H1 (cell line): ENCODE measurements around the gene DNAJC19. TPM values are rescaled to one million over a fixed set of nuclear protein-coding genes. Genes with fewer than 3 reads are reported as not detected.

Experiments
- CTCF ChIA-PET: fragments of 300-600 bp; sonication (Branson Sonifier 250); formaldehyde crosslinking; loops from one replicate; lab custom pipeline; 2021; ENCODE audit not compliant: partially characterized antibody; lab: Charles Lee
- POLR2A ChIA-PET: fragments of 300-600 bp; sonication (Branson Sonifier 250); formaldehyde crosslinking; loops from one replicate; lab custom pipeline; 2021; ENCODE audit warnings: inconsistent platforms; ENCODE audit not compliant: partially characterized antibody; lab: Charles Lee
- DNase-seq, 2 experiments: peaks; one replicate each; pipeline versions ENCODE4 v3.0.0 to v3.0.0-alpha.2; 2010 to 2022; ENCODE audit warnings: low spot score in 2 of 2, low read depth in 1 of 2, mixed read lengths in 1 of 2
- FAIRE-seq: peaks from 2 replicates; lab custom pipeline; 2011; peaks lifted over from hg19 to GRCh38; lab: Jason Lieb, UNC
- H2AFZ ChIP-seq: 2 replicates; pipeline ENCODE4 v1.8.1; 2012; ENCODE audit warnings: low read length, inconsistent platforms
- H2AK5ac ChIP-seq: 2 replicates; pipeline ENCODE4 v1.6.1; 2013; ENCODE audit warnings: low read depth, low read length
- H2BK120ac ChIP-seq: replicated peaks from 2 replicates; pipeline ENCODE3; 2013; ENCODE audit warnings: low read depth, low read length, inconsistent platforms
- H2BK12ac ChIP-seq: 2 replicates; pipeline ENCODE4 v1.6.1; 2013; ENCODE audit warnings: low read depth, low read length
- H2BK15ac ChIP-seq: 2 replicates; pipeline ENCODE4 v1.6.1; 2013; ENCODE audit warnings: low read length
- H2BK20ac ChIP-seq: 2 replicates; pipeline ENCODE4 v1.6.1; 2013; ENCODE audit warnings: low read length
- H2BK5ac ChIP-seq: 2 replicates; pipeline ENCODE4 v1.6.1; 2013; ENCODE audit warnings: low read depth, low read length
- H3K14ac ChIP-seq: 2 replicates; pipeline ENCODE4 v1.6.1; 2013; ENCODE audit warnings: inconsistent platforms; ENCODE audit not compliant: insufficient read length
- H3K18ac ChIP-seq: 2 replicates; pipeline ENCODE4 v1.6.1; 2013; ENCODE audit warnings: low read length; ENCODE audit errors: extremely low read depth
- H3K23ac ChIP-seq: 2 replicates; pipeline ENCODE4 v1.6.1; 2013; ENCODE audit warnings: inconsistent platforms; ENCODE audit not compliant: insufficient read length
- H3K23me2 ChIP-seq: 2 replicates; pipeline ENCODE4 v1.6.1; 2013; ENCODE audit warnings: low read depth, low read length
- H3K27ac ChIP-seq: 2 replicates; pipeline ENCODE4 v1.6.1; 2011; ENCODE audit warnings: low read depth, low read length, inconsistent platforms
- H3K27me3 ChIP-seq, 4 experiments: replicated peaks in 1 of 4; 1 replicate in 1 of 4; 2 replicates in 3 of 4; pipeline versions ENCODE4 v1.6.1 to v1.8.1; 2011 to 2013; ENCODE audit warnings: low read length in 3 of 4, mild to moderate bottlenecking in 3 of 4, inconsistent platforms in 2 of 4, mixed read lengths in 2 of 4, moderate library complexity in 1 of 4; ENCODE audit not compliant: control insufficient read depth in 3 of 4, insufficient read depth in 3 of 4; ENCODE audit errors: extremely low read depth in 1 of 4
- H3K36me3 ChIP-seq, 4 experiments: 2 replicates each; pipeline versions ENCODE4 v1.6.1 to v1.8.1; 2011 to 2013; ENCODE audit warnings: mild to moderate bottlenecking in 4 of 4, low read length in 3 of 4, moderate library complexity in 2 of 4, control low read depth in 1 of 4, inconsistent platforms in 1 of 4; ENCODE audit not compliant: insufficient read depth in 4 of 4, control insufficient read depth in 2 of 4
- H3K4ac ChIP-seq: replicated peaks from 2 replicates; pipeline ENCODE3; 2013; ENCODE audit warnings: low read length, low read depth, mixed read lengths, inconsistent platforms; ENCODE audit not compliant: insufficient read length
- H3K4me1 ChIP-seq, 4 experiments: replicated peaks in 1 of 4; 1 replicate in 1 of 4; 2 replicates in 3 of 4; pipeline versions ENCODE4 v1.6.1 to v1.8.1; 2011 to 2013; ENCODE audit warnings: low read length in 3 of 4, inconsistent platforms in 2 of 4, mixed read lengths in 1 of 4; ENCODE audit not compliant: insufficient read depth in 4 of 4, control insufficient read depth in 3 of 4
- H3K4me2 ChIP-seq, 2 experiments: 2 replicates each; pipeline versions ENCODE4 v1.6.1 to v1.8.1; 2011 to 2013; ENCODE audit warnings: low read depth in 2 of 2, low read length in 2 of 2, control low read depth in 1 of 2, inconsistent platforms in 1 of 2, mild to moderate bottlenecking in 1 of 2; ENCODE audit not compliant: insufficient read depth in 1 of 2
- H3K4me3 ChIP-seq, 4 experiments: fragments of 200-600, 300-600 bp in 1 of 4; sonication (generic), shearing (Covaris generic), sonication (Bioruptor Twin) in 1 of 4; 2 replicates each; pipeline versions ENCODE4 v1.5.1 to v1.8.1; 2011 to 2016; ENCODE audit warnings: low read length in 4 of 4, low read depth in 3 of 4, control low read depth in 2 of 4, inconsistent platforms in 2 of 4, mild to moderate bottlenecking in 2 of 4, mixed read lengths in 1 of 4, moderate library complexity in 1 of 4; ENCODE audit not compliant: insufficient read depth in 2 of 4; ENCODE audit errors: extremely low read depth in 1 of 4
- H3K56ac ChIP-seq: replicated peaks from 2 replicates; pipeline ENCODE3; 2013; ENCODE audit warnings: low read depth, mild to moderate bottlenecking, mixed read lengths, low read length, inconsistent platforms; ENCODE audit not compliant: insufficient read length
- H3K79me1 ChIP-seq: 2 replicates; pipeline ENCODE4 v1.6.1; 2013; ENCODE audit warnings: low read depth, low read length, control low read depth
- H3K79me2 ChIP-seq, 2 experiments: 2 replicates each; pipeline versions ENCODE4 v1.6.1 to v1.8.1; 2012 to 2013; ENCODE audit warnings: low read length in 2 of 2, mild to moderate bottlenecking in 2 of 2, inconsistent platforms in 1 of 2; ENCODE audit not compliant: insufficient read depth in 2 of 2, control insufficient read depth in 1 of 2
- H3K9ac ChIP-seq, 4 experiments: replicated peaks in 1 of 4; 1 replicate in 1 of 4; 2 replicates in 3 of 4; pipeline versions ENCODE4 v1.6.1 to v1.8.1; 2011 to 2013; ENCODE audit warnings: low read depth in 3 of 4, low read length in 3 of 4, control low read depth in 2 of 4, mild to moderate bottlenecking in 2 of 4, moderate library complexity in 2 of 4, inconsistent platforms in 1 of 4; ENCODE audit errors: extremely low read depth in 1 of 4
- H3K9me3 ChIP-seq, 2 experiments: 2 replicates each; pipeline versions ENCODE4 v1.6.1 to v1.8.1; 2012 to 2013; ENCODE audit warnings: mild to moderate bottlenecking in 2 of 2, moderate library complexity in 2 of 2, control low read depth in 1 of 2, inconsistent platforms in 1 of 2, low read depth in 1 of 2, low read length in 1 of 2, mixed read lengths in 1 of 2; ENCODE audit not compliant: insufficient read depth in 2 of 2
- H4K20me1 ChIP-seq, 2 experiments: replicated peaks in 1 of 2; 2 replicates each; pipeline versions ENCODE3 to v1.8.1; 2011 to 2013; ENCODE audit warnings: inconsistent platforms in 2 of 2, low read length in 2 of 2, mild to moderate bottlenecking in 1 of 2; ENCODE audit not compliant: insufficient read depth in 2 of 2, control insufficient read depth in 1 of 2
- H4K5ac ChIP-seq: 2 replicates; pipeline ENCODE4 v1.6.1; 2013; ENCODE audit warnings: low read length, low read depth, mixed read lengths, inconsistent platforms; ENCODE audit not compliant: insufficient read length
- H4K8ac ChIP-seq: 2 replicates; pipeline ENCODE4 v1.8.0; 2013; ENCODE audit warnings: mild to moderate bottlenecking, moderate library complexity, low read length, inconsistent platforms; ENCODE audit not compliant: insufficient read depth; ENCODE audit errors: extremely low read depth
- H4K91ac ChIP-seq: replicated peaks from 2 replicates; pipeline ENCODE3; 2013; ENCODE audit warnings: low read length, mixed read lengths, inconsistent platforms; ENCODE audit not compliant: insufficient read length
- ASH2L ChIP-seq: fragments of 200-600, 300-600 bp; sonication (generic); IDR thresholded peaks from one replicate; pipeline ENCODE4 v1.7.1; 2017; ENCODE audit warnings: low read length
- BCL11A ChIP-seq, 2 experiments: IDR thresholded peaks; one replicate each; pipeline ENCODE4 v1.6.1; 2011; ENCODE audit warnings: low read depth in 2 of 2, low read length in 2 of 2, mild to moderate bottlenecking in 2 of 2
- CREB1 ChIP-seq: IDR thresholded peaks from 2 replicates; pipeline ENCODE4 v1.6.1; 2012; ENCODE audit warnings: inconsistent platforms
- E2F6 ChIP-seq: IDR thresholded peaks from 2 replicates; pipeline ENCODE4 v1.6.1; 2012; ENCODE audit warnings: inconsistent platforms
- EP300 ChIP-seq, 2 experiments: IDR thresholded peaks; 1 replicate in 1 of 2; 2 replicates in 1 of 2; pipeline ENCODE4 v1.6.1; 2011 to 2012; ENCODE audit warnings: low read depth in 2 of 2, low read length in 2 of 2, mild to moderate bottlenecking in 2 of 2, borderline replicate concordance in 1 of 2, inconsistent platforms in 1 of 2, moderate library complexity in 1 of 2
- NANOG ChIP-seq: IDR thresholded peaks from 2 replicates; pipeline ENCODE4 v1.6.1; 2011; ENCODE audit warnings: low read length, low read depth, mild to moderate bottlenecking, inconsistent platforms; ENCODE audit not compliant: insufficient read depth, poor library complexity, severe bottlenecking
- NRF1 ChIP-seq: IDR thresholded peaks from 2 replicates; pipeline ENCODE4 v1.6.1; 2011; ENCODE audit warnings: mild to moderate bottlenecking, low read depth, low read length, improper control_type of control experiment
- TAF7 ChIP-seq: optimal IDR thresholded peaks from 2 replicates; pipeline ENCODE3; 2011; ENCODE audit warnings: low read depth, mild to moderate bottlenecking, inconsistent platforms, low read length, moderate library complexity, borderline replicate concordance
- YY1 ChIP-seq: IDR thresholded peaks from 2 replicates; pipeline ENCODE4 v1.6.1; 2011; ENCODE audit warnings: low read depth, mild to moderate bottlenecking, low read length
- WGBS, 2 experiments: shearing (Covaris generic) in 1 of 2; methylation state at CpG; one replicate each; pipeline versions ENCODE4 v1.1.6 to v1.1.7; 2013 to 2015; ENCODE audit warnings: low lambda C conversion rate in 2 of 2, mixed read lengths in 2 of 2, inconsistent platforms in 1 of 2, low coverage in 1 of 2, missing lambda C conversion rate in 1 of 2; ENCODE audit not compliant: insufficient replicate concordance in 2 of 2, insufficient coverage in 1 of 2, insufficient read length in 1 of 2; ENCODE audit errors: extremely low coverage in 1 of 2, missing lambda C conversion rate in 1 of 2; 5-methylcytosine and 5-hydroxymethylcytosine counted together
- polyA plus RNA-seq, 7 experiments: library from polyadenylated mRNA; depleted of rRNA in 3 of 7; stranded (reverse) in 5 of 7; unstranded in 2 of 7; fragments of >200 nt in 5 of 7; fragments of 200-250 nt in 2 of 7; gene quantifications; 1 replicate in 5 of 7; 2 replicates in 1 of 7; 4 replicates in 1 of 7; pipeline versions ENCODE4 v1.2.1 to v1.2.3, GENCODE V29; 2011 to 2013; ENCODE audit warnings: missing spikeins in 2 of 7, mixed read lengths in 2 of 7
- total RNA-seq: library from RNA; stranded (reverse); fragmentation: NEBNext Ultra II Directional; extraction: Animal tissue kit (Norgen Biotek cat#: 25700); gene quantifications from 2 replicates; pipeline ENCODE4 v1.2.1, GENCODE V29; 2021
- TF ChIP-seq, protein P1 (sequence below): IDR thresholded peaks from 2 replicates; pipeline ENCODE4 v1.6.1; 2011; ENCODE audit warnings: low read length, improper control_type of control experiment

DNAJC19 gene
- total and polyA plus RNA-seq, 2 of the 8 experiments (the other 6 are each of a cell fraction or from before 2014, with no cell fraction given), result 62.4 to 90.9 TPM

DNA sequence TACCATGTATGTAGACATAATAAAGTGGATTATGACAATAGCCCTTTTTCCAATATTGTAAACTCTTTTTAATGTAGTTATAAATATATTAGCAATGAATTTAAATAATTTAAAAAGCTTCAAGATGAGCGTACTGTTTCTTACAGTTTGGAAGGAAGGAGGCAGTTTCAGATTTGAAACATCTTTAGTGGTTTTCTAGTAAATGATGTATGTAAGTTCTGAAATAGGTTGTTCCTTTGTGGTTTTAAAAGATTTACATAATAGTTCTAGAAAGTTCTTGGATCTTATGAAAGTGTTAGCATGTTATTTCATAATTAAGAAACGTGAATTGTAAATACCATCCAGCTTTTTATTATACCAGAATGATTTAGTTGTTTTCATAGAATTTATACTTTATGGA, 16.0 kb downstream of the DNAJC19 start:
- H3K27ac ChIP-seq, result no peak overlapping the region
- CTCF ChIA-PET, result interaction anchor here (1.4 kb wide), 1 partner anchor 170 kb away, joined by 3 read pairs; no protein-coding TSS in a partner anchor
- FAIRE-seq, result no peak

More for the DNA sequence above, 16.0 kb downstream of the DNAJC19 start:
- Histone ChIP-seq H3K4me1 (no peaks in the 10 kb centered on the region), H3K14ac (no peak overlapping the region), H3K4me2 (no peak overlapping the region), H2BK12ac (no peak overlapping the region), H3K4ac (no peak overlapping the region), H3K4me3 (no peak overlapping the region), H3K56ac (no peak overlapping the region), H3K9ac (no peak overlapping the region), H4K20me1 (peaks cover 0 to 2% of the 10 kb centered on the region in 2 experiments), H2BK5ac (no peak overlapping the region), H4K91ac (no peak overlapping the region), H3K79me1 (no peaks in the 10 kb centered on the region), H3K23ac (no peak overlapping the region), H2BK120ac (no peak overlapping the region), H3K36me3 (peaks cover 2 to 96% (median 31%) of the 10 kb centered on the region in 4 experiments), H3K79me2 (no peaks in the 10 kb centered on the region), H2BK20ac (no peak overlapping the region), H4K8ac (no peak overlapping the region), H2BK15ac (no peak overlapping the region), H3K27me3 (no peaks in the 10 kb centered on the region), H2AFZ (no peak overlapping the region), H3K18ac (no peak overlapping the region), H3K23me2 (no peaks in the 10 kb centered on the region), H2AK5ac (no peak overlapping the region), H3K9me3 (no peaks in the 10 kb centered on the region), H4K5ac (no peak overlapping the region)
- WGBS, 2 experiments, result 92% methylated on average over 2 of the region's 2 CpGs; no CpG with 5 or more reads in 1 of the 2 experiments
- DNase-seq, result no peak
- no peak for TF ChIP-seq BCL11A (IDR thresholded peaks at IDR 0.05; ENCODE audit: low read depth in 2 of 2, low read length in 2 of 2)
- TF ChIP-seq NRF1, result no peak
- no peak for TF ChIP-seq TAF7
- no peak for TF ChIP-seq CREB1
- no peak for TF ChIP-seq YY1
- no peak for TF ChIP-seq NANOG
- no peak for TF ChIP-seq ASH2L
- TF ChIP-seq, protein P1, sequence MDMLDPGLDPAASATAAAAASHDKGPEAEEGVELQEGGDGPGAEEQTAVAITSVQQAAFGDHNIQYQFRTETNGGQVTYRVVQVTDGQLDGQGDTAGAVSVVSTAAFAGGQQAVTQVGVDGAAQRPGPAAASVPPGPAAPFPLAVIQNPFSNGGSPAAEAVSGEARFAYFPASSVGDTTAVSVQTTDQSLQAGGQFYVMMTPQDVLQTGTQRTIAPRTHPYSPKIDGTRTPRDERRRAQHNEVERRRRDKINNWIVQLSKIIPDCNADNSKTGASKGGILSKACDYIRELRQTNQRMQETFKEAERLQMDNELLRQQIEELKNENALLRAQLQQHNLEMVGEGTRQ, result no peak
- TF ChIP-seq EP300 (IDR thresholded peaks at IDR 0.05; ENCODE audit: borderline replicate concordance in 1 of 2, low read depth in 2 of 2, low read length in 2 of 2), result no peak
- TF ChIP-seq E2F6, result no peak
- POLR2A ChIA-PET, result interaction anchor here (1.4 kb wide), 1 partner anchor 16 kb away, joined by 4 read pairs; the partner anchor contains the start of gene DNAJC19
